Adipose tissue (tissue), 3 donors: ENCODE measurements around the gene AMOTL1. TPM values are rescaled to one million over a fixed set of nuclear protein-coding genes. Genes with fewer than 3 reads are reported as not detected.
"Not testable (repeated sequence)": the region's sequence is repeated elsewhere in the genome, so short reads cannot be mapped to it uniquely, and the experiment has no call there.

ENCODE experiments used
- H3K27ac ChIP-seq: one replicate; pipeline ENCODE4 v1.5.1; 2013; ENCODE audit warnings: low read depth, low read length
- WGBS, 3 donors: extraction: QIAGEN DNeasy Blood & Tissue Kit; methylation state at CpG; one replicate each; pipeline ENCODE4 v1.1.7; 2013; 5-methylcytosine and 5-hydroxymethylcytosine counted together
- polyA plus RNA-seq, 3 donors: library from polyadenylated mRNA; stranded (reverse); fragments of 200-250 nt; gene quantifications; one replicate each; pipeline ENCODE4 v1.2.3, GENCODE V29; 2013
- donor health status: healthy with polysubstance abuse.
- donor health status: Bipolar disorder and iron deficiency.
- donor health status: healthy.

Gene AMOTL1
- polyA plus RNA-seq, 3 donors: 6.7 to 13.0 (median 10.8) TPM

DNA sequence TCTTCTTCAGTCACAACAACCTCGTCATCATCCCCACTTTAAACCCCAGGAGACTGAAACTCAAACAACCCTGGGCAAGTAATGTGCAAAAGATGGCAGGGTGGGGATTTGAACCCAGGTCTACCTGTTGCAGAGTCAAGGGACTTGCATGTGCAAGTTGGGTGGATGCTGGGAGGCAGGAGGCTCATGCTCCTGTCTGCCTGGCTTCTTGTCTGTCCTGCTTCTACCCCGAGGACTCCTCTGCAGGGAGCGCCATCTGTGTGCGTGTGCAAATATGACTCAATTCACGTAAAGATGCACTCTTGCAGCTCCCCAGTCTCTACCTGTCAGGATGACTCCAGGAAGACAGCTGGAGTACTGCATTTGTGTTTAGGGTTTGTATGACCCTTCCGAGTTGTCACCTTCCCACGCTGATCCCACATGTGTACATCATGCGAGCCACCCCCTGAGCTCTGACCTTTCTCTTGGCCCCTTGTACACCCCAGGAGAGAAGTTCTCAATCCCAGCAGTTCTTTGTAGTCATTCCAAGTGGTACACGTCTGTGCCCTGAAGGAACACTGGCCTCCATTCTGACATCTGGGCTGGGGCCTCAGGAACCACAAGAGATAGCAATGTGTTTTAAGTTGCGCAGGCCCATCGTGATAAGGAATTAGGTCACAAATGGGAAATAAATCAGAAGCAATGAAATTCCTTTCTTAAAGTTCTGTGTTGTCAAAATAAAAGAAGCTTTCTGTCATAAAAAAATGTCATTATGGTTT is 109.5 kb downstream of the AMOTL1 start:
- no peak overlapping the region for H3K27ac ChIP-seq
- 77 to 83% (median 79%) methylated on average over 11 of the region's 11 CpGs for WGBS, 3 donors

- WGBS, 3 donors: 96 to 100% (median 98%) methylated on average over 2 of the region's 2 CpGs
- no peak overlapping the region for H3K27ac ChIP-seq
Observed at GRCh38 chr11:94879006-94879405, 110.8 kb downstream of the AMOTL1 start.

- 97 to 99% (median 97%) methylated on average over 4 of the region's 4 CpGs for WGBS, 3 donors
- H3K27ac ChIP-seq: no peak overlapping the region
Observed at GRCh38 chr11:94880216-94880615, 112.1 kb downstream of the AMOTL1 start.

- 84 to 91% (median 85%) methylated on average over 2 of the region's 2 CpGs for WGBS, 3 donors
Observed at GRCh38 chr11:94882931-94883330, 114.8 kb downstream of the AMOTL1 start.

DNA sequence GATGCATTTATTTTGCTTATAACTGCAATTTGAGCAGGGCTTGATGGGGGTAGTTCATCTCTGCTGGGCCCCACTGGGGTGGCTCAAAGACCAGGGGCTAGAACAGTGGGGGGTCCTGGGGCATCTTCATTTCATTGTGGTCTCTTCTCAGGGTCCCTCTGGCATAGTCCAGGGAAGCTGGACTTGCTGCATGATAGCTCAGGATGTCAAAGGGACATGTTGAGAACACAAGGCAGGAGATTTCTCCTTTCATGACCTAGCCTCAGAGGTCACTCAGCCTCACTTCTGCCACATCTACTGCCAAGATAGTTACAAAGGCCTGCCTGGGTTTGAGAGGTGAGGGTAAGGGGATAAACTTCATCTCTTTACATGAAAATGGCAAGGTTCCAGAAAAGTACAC is 115.7 kb downstream of the AMOTL1 start:
- no peak overlapping the region for H3K27ac ChIP-seq

More at GRCh38 chr11:94882931-94883330, 114.8 kb downstream of the AMOTL1 start:
- H3K27ac ChIP-seq: no peak overlapping the region

- whole genome bisulfite sequencing, 3 donors: 60 to 95% (median 69%) methylated on average over 6 of the region's 6 CpGs
- H3K27ac ChIP-seq: no peak overlapping the region
Observed at GRCh38 chr11:94884376-94884775, 116.2 kb downstream of the AMOTL1 start.

DNA sequence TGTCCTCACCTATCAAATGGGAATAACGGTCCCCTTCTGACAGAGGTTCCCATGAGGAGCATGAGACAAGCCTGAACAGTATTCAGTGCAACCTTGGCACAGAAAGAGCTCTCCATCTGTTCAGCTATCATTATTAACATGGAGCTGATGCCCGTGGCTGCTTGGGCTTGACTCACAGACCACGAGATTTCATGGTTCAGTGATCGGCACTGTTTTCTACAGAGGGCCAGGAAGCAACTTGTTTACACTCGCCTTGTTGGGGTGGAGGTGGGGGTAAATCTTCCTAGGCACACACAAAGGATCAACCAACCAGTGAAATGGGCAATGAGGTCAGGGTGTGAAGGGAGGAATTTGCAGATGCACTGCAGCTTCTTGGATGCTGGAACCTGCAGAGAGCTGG is 117.0 kb downstream of the AMOTL1 start:
- 65 to 71% (median 69%) methylated on average over 5 of the region's 5 CpGs for WGBS, 3 donors
- H3K27ac ChIP-seq: no peak overlapping the region

GRCh38 chr11:94885581-94885980 is 117.4 kb downstream of the AMOTL1 start:
- no peak overlapping the region for H3K27ac ChIP-seq

DNA sequence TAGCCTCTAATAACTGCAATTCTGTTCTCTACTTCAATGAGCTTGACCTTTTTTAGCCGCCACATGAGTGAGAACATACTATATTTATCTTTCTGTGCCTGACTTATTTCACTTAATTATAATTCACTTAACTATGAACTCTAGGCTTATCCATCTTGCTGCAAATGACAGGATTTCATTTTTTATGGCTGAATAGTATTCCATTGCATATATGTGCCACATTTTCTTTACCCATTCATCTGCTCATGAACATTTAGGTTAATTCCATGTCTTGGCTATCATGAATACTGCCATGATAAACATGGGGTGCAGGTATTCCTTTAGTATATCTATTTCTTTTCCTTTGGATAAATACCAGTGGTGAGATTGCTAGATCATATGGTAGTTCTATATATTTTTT is 120.0 kb downstream of the AMOTL1 start:
- H3K27ac ChIP-seq: no peak overlapping the region
- WGBS, 3 donors: 0% methylated on average over 1 of the region's 1 CpG

- WGBS, 3 donors: 39 to 65% (median 51%) methylated on average over 2 of the region's 2 CpGs
- H3K27ac ChIP-seq: no peak overlapping the region
Observed at GRCh38 chr11:94895451-94895850, 127.3 kb downstream of the AMOTL1 start.

- no peak overlapping the region for H3K27ac ChIP-seq
- 70 to 82% (median 78%) methylated on average over 2 of the region's 2 CpGs for WGBS, 3 donors
Observed at GRCh38 chr11:94895971-94896370, 127.8 kb downstream of the AMOTL1 start.

DNA sequence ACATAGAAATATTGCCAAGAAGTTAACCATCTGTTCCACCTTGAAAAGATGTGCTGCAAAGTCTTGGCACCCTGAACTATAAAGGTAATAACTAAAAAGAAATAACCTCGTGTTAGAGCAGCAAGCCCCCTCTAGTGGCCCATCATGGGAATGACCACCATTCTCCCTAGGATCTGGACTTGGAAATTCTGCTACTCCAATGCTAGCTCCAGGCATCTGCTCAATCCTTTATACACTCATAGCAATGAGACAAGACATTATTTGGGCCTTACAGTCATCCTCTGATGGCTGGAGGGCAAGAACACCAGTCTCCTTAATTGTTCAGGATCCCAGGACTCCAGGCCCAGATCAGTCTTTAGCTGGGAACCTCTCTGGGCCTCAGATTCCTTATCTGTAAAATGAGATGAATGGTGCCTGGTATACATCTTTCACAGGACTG is 129.2 kb downstream of the AMOTL1 start:
- no peak overlapping the region for H3K27ac ChIP-seq
- WGBS, 3 donors: 0 to 4% (median 3%) methylated on average over 1 of the region's 1 CpG

GRCh38 chr11:94907226-94907625 is 139.1 kb downstream of the AMOTL1 start:
- no peak overlapping the region for H3K27ac ChIP-seq
- 46 to 50% (median 48%) methylated on average over 2 of the region's 2 CpGs for WGBS, 3 donors

DNA sequence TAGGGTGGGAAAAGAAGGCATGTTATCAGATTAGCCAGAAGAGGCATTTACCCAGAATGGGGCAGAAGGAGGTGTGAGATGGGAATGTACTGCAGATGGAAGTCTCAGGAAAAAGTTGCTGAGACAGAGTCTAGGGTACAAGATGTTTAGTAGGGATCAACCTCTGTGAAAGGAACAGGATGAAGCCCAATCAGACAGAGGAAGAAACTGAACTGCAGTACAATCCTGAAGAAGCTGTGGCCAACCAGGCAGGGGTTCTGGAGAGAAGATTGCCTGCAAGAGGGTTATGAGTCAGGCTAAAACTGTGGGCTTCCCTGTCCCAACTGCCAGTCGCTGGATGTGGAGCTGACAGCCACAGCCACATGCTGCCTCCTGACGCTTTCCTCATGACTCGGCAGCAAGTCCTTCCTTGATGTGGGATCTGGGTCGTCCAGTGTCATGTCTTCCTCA is 141.2 kb downstream of the AMOTL1 start:
- H3K27ac ChIP-seq: no peak overlapping the region
- WGBS, 3 donors: 77 to 89% (median 89%) methylated on average over 4 of the region's 4 CpGs

DNA sequence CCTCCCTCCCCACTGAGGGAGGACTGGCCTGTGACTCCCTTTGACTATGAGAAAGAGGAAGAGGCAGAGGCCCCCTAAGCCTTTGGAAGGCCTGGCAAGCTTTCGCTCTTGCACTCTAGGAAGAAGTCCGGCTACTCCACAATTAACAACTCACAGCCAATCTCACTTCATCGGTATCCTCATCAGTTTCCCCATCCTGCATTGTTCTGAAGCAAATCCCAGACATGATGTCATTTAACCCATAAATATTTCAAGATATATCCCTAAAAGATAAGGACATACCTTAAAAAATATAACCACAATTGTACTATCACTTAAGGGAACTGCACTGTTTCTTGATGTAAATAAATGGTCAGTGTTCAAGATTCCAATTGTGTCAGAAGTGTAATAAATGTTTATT is 142.1 kb downstream of the AMOTL1 start:
- WGBS, 3 donors: 68 to 93% (median 74%) methylated on average over 3 of the region's 3 CpGs
- no peak overlapping the region for H3K27ac ChIP-seq

GRCh38 chr11:94910779-94911178 is 142.6 kb downstream of the AMOTL1 start:
- no peak overlapping the region for H3K27ac ChIP-seq
- 0% methylated on average over 1 of the region's 1 CpG for WGBS, 3 donors

GRCh38 chr11:94912806-94913205 is 144.7 kb downstream of the AMOTL1 start:
- no peak overlapping the region for H3K27ac ChIP-seq
- WGBS, 3 donors: 95 to 97% (median 96%) methylated on average over 9 of the region's 9 CpGs

- not testable (repeated sequence) for H3K27ac ChIP-seq
- WGBS, 3 donors: 96 to 100% (median 96%) methylated on average over 2 of the region's 2 CpGs
Observed at GRCh38 chr11:94913718-94914394, 145.7 kb downstream of the AMOTL1 start.

GRCh38 chr11:94920311-94920710 is 152.2 kb downstream of the AMOTL1 start:
- no peak overlapping the region for H3K27ac ChIP-seq
